ENCODE measurements around the gene VTI1A. TPM values are rescaled to one million over a fixed set of nuclear protein-coding genes. Genes with fewer than 3 reads are reported as not detected.
"Not testable (repeated sequence)": the region's sequence is repeated elsewhere in the genome, so short reads cannot be mapped to it uniquely, and the experiment has no call there.

Gene VTI1A
- total RNA-seq, 1 donor from 2014 or later = 33.3 TPM

GRCh38 chr10:112461029-112461887, 14.2 kb downstream of the VTI1A start:
- H4K20me1 ChIP-seq (ENCODE audit: insufficient read depth, low read length) = peaks cover 27% of the 10 kb centered on the region
- TF ChIP-seq CTCF (IDR thresholded peaks at IDR 0.05; ENCODE audit: insufficient read depth, low read depth, low read length) (no peak), EZH2 (IDR thresholded peaks at IDR 0.05; ENCODE audit: insufficient read depth, low read length) (no peak)
- peaks cover 6% of the 10 kb centered on the region for H3K9me3 Mint-ChIP-seq (ENCODE audit: unreplicated experiment)
- H3K4me1 Mint-ChIP-seq (ENCODE audit: low read depth, unreplicated experiment) = peaks cover 16% of the 10 kb centered on the region
- no peaks in the 10 kb centered on the region for H3K4me1 ChIP-seq (ENCODE audit: insufficient read depth, low read length)
- H3K4me3 Mint-ChIP-seq (ENCODE audit: unreplicated experiment) = no peak overlapping the region
- H3K36me3 Mint-ChIP-seq (ENCODE audit: low read depth, unreplicated experiment) = peaks cover 14% of the 10 kb centered on the region
- no peaks in the 10 kb centered on the region for H3K27me3 Mint-ChIP-seq (ENCODE audit: low read depth, unreplicated experiment)
- peaks cover 5% of the 10 kb centered on the region for H3K36me3 ChIP-seq (ENCODE audit: insufficient read depth, low read length)
- peaks cover 7% of the 10 kb centered on the region for H3K79me2 ChIP-seq (ENCODE audit: insufficient read depth, low read length)
- H3K27ac Mint-ChIP-seq (ENCODE audit: unreplicated experiment) = peak overlapping the region; percentile 99
- no peak overlapping the region for H3K4me3 ChIP-seq (ENCODE audit: insufficient read depth, low read depth, low read length)
- H3K9me3 ChIP-seq (ENCODE audit: insufficient read depth, low read depth, low read length) = no peaks in the 10 kb centered on the region
- peak overlapping the region; percentile 61 for H3K9ac ChIP-seq (ENCODE audit: low read length)
- DNase-seq (ENCODE audit: low read depth) (peak; percentile 41), FAIRE-seq (no peak)
- no peak overlapping the region for H2AFZ ChIP-seq (ENCODE audit: low read depth, low read length)
- H3K27me3 ChIP-seq (ENCODE audit: insufficient read depth, low read length) = no peaks in the 10 kb centered on the region
- no peak overlapping the region for H3K4me2 ChIP-seq (ENCODE audit: low read length)
- peak overlapping the region; percentile 71 for H3K27ac ChIP-seq (ENCODE audit: low read depth, low read length)

GRCh38 chr10:112464074-112464473, 17.1 kb downstream of the VTI1A start:
- not testable (repeated sequence) for H3K9me3 Mint-ChIP-seq (ENCODE audit: unreplicated experiment); FAIRE-seq; H2AFZ ChIP-seq (ENCODE audit: low read depth, low read length)

GRCh38 chr10:112465299-112465883, 18.4 kb downstream of the VTI1A start:
- H3K27ac ChIP-seq (ENCODE audit: low read depth, low read length) = no peak overlapping the region

More at GRCh38 chr10:112464074-112464473, 17.1 kb downstream of the VTI1A start:
- not testable (repeated sequence) for H3K4me3 Mint-ChIP-seq (ENCODE audit: unreplicated experiment); H3K27ac Mint-ChIP-seq (ENCODE audit: unreplicated experiment); H3K27me3 Mint-ChIP-seq (ENCODE audit: low read depth, unreplicated experiment); H3K9me3 ChIP-seq (ENCODE audit: insufficient read depth, low read depth, low read length); DNase-seq (ENCODE audit: low read depth); H3K36me3 ChIP-seq (ENCODE audit: insufficient read depth, low read length); H3K4me1 ChIP-seq (ENCODE audit: insufficient read depth, low read length); H3K79me2 ChIP-seq (ENCODE audit: insufficient read depth, low read length); H3K9ac ChIP-seq (ENCODE audit: low read length); H3K4me2 ChIP-seq (ENCODE audit: low read length); H3K4me3 ChIP-seq (ENCODE audit: insufficient read depth, low read depth, low read length); H3K27ac ChIP-seq (ENCODE audit: low read depth, low read length); H3K27me3 ChIP-seq (ENCODE audit: insufficient read depth, low read length)
- peaks cover 14% of the 10 kb centered on the region for H3K36me3 Mint-ChIP-seq (ENCODE audit: low read depth, unreplicated experiment)
- peaks cover 17% of the 10 kb centered on the region for H4K20me1 ChIP-seq (ENCODE audit: insufficient read depth, low read length)
- H3K4me1 Mint-ChIP-seq (ENCODE audit: low read depth, unreplicated experiment) = peaks cover 12% of the 10 kb centered on the region

More at GRCh38 chr10:112465299-112465883, 18.4 kb downstream of the VTI1A start:
- Histone ChIP-seq H3K27me3 (ENCODE audit: insufficient read depth, low read length) (no peaks in the 10 kb centered on the region), H2AFZ (ENCODE audit: low read depth, low read length) (no peak overlapping the region), H3K9ac (ENCODE audit: low read length) (no peak overlapping the region), H4K20me1 (ENCODE audit: insufficient read depth, low read length) (peaks cover 22% of the 10 kb centered on the region), H3K4me3 (ENCODE audit: insufficient read depth, low read depth, low read length) (no peak overlapping the region), H3K4me2 (ENCODE audit: low read length) (no peak overlapping the region), H3K9me3 (ENCODE audit: insufficient read depth, low read depth, low read length) (no peaks in the 10 kb centered on the region), H3K4me1 (ENCODE audit: insufficient read depth, low read length) (no peaks in the 10 kb centered on the region), H3K36me3 (ENCODE audit: insufficient read depth, low read length) (peaks cover 5% of the 10 kb centered on the region), H3K79me2 (ENCODE audit: insufficient read depth, low read length) (no peaks in the 10 kb centered on the region)
- no peaks in the 10 kb centered on the region for H3K27me3 Mint-ChIP-seq (ENCODE audit: low read depth, unreplicated experiment)
- peaks cover 16% of the 10 kb centered on the region for H3K36me3 Mint-ChIP-seq (ENCODE audit: low read depth, unreplicated experiment)
- TF ChIP-seq EZH2 (IDR thresholded peaks at IDR 0.05; ENCODE audit: insufficient read depth, low read length) = no peak
- TF ChIP-seq CTCF (IDR thresholded peaks at IDR 0.05; ENCODE audit: insufficient read depth, low read depth, low read length) = no peak
- no peak overlapping the region for H3K27ac Mint-ChIP-seq (ENCODE audit: unreplicated experiment)
- no peak overlapping the region for H3K4me3 Mint-ChIP-seq (ENCODE audit: unreplicated experiment)
- peaks cover 6% of the 10 kb centered on the region for H3K9me3 Mint-ChIP-seq (ENCODE audit: unreplicated experiment)
- FAIRE-seq = no peak
- peaks cover 8% of the 10 kb centered on the region for H3K4me1 Mint-ChIP-seq (ENCODE audit: low read depth, unreplicated experiment)
- no peak for DNase-seq (ENCODE audit: low read depth)

Measured in astrocyte (in vitro differentiated cells and primary cell).